Type B pancreatic cell (in vitro differentiated cells): ENCODE data around the gene PFKP. TPM values are rescaled to one million over a fixed set of nuclear protein-coding genes. Genes with fewer than 3 reads are reported as not detected.

Experiments
- DNase-seq: peaks from one replicate; pipeline ENCODE4 v3.0.0; 2021; ENCODE audit warnings: mixed read lengths; ENCODE audit not compliant: unreplicated experiment; ENCODE audit errors: extremely low spot score
- H3K27ac Mint-ChIP-seq: 2 replicates; pipeline ENCODE4 v1.8.0; 2021; ENCODE audit warnings: mild to moderate bottlenecking, mixed read lengths
- H3K27me3 Mint-ChIP-seq: 2 replicates; pipeline ENCODE4 v1.8.0; 2021; ENCODE audit warnings: mixed read lengths
- H3K36me3 Mint-ChIP-seq: 2 replicates; pipeline ENCODE4 v1.8.0; 2021; ENCODE audit warnings: mixed read lengths
- H3K4me1 Mint-ChIP-seq: one replicate; pipeline ENCODE4 v1.8.0; 2021; ENCODE audit warnings: mixed read lengths; ENCODE audit not compliant: unreplicated experiment
- H3K4me3 Mint-ChIP-seq: 2 replicates; pipeline ENCODE4 v1.8.0; 2021; ENCODE audit warnings: mild to moderate bottlenecking, mixed read lengths
- H3K9me3 Mint-ChIP-seq: 2 replicates; pipeline ENCODE4 v1.8.0; 2021; ENCODE audit warnings: mixed read lengths
- CTCF ChIP-seq: fragments of 200-600 bp; sonication (generic); conservative IDR thresholded peaks from 2 replicates; pipeline ENCODE4 v1.5.0; 2021; ENCODE audit warnings: antibody characterized with exemption, mild to moderate bottlenecking
- total RNA-seq: library from RNA; stranded (reverse); gene quantifications from 2 replicates; pipeline ENCODE4 v1.2.1, GENCODE V29; 2021; ENCODE audit warnings: low replicate concordance

The PFKP gene
- total RNA-seq, 1 donor from 2014 or later, result 48.8 TPM

- Mint-ChIP-seq H3K36me3 (peaks cover 29% of the 10 kb centered on the region), H3K9me3 (no peaks in the 10 kb centered on the region), H3K27me3 (no peaks in the 10 kb centered on the region), H3K4me1 (no peaks in the 10 kb centered on the region), H3K4me3 (no peak overlapping the region), H3K27ac (no peak overlapping the region)
- no peak for DNase-seq
- TF ChIP-seq CTCF, result no peak
Observed at GRCh38 chr10:3147117-3147820, 79.9 kb downstream of the PFKP start.

GRCh38 chr10:3148041-3148440 lies 80.7 kb downstream of the PFKP start:
- H3K4me1 Mint-ChIP-seq, result no peaks in the 10 kb centered on the region
- no peaks in the 10 kb centered on the region for H3K9me3 Mint-ChIP-seq
- no peak for TF ChIP-seq CTCF
- no peaks in the 10 kb centered on the region for H3K27me3 Mint-ChIP-seq
- peaks cover 27% of the 10 kb centered on the region for H3K36me3 Mint-ChIP-seq
- DNase-seq, result no peak
- no peak overlapping the region for H3K27ac Mint-ChIP-seq
- no peak overlapping the region for H3K4me3 Mint-ChIP-seq

GRCh38 chr10:3148994-3149393 lies 81.6 kb downstream of the PFKP start:
- Mint-ChIP-seq H3K9me3 (no peaks in the 10 kb centered on the region), H3K27me3 (no peaks in the 10 kb centered on the region), H3K27ac (no peak overlapping the region), H3K4me1 (no peaks in the 10 kb centered on the region), H3K4me3 (no peak overlapping the region), H3K36me3 (peaks cover 29% of the 10 kb centered on the region)
- no peak for TF ChIP-seq CTCF
- DNase-seq, result no peak

- Mint-ChIP-seq H3K4me1 (no peaks in the 10 kb centered on the region), H3K27ac (no peak overlapping the region), H3K9me3 (no peaks in the 10 kb centered on the region), H3K4me3 (no peak overlapping the region), H3K27me3 (no peaks in the 10 kb centered on the region), H3K36me3 (peaks cover 34% of the 10 kb centered on the region)
- DNase-seq, result no peak
- no peak for TF ChIP-seq CTCF
Observed at GRCh38 chr10:3149918-3150317, 82.6 kb downstream of the PFKP start.

- no peak for DNase-seq
- no peak overlapping the region for H3K27ac Mint-ChIP-seq
- no peaks in the 10 kb centered on the region for H3K9me3 Mint-ChIP-seq
- no peaks in the 10 kb centered on the region for H3K4me1 Mint-ChIP-seq
- H3K4me3 Mint-ChIP-seq, result no peak overlapping the region
- H3K36me3 Mint-ChIP-seq, result peaks cover 39% of the 10 kb centered on the region
- no peak for TF ChIP-seq CTCF
- no peaks in the 10 kb centered on the region for H3K27me3 Mint-ChIP-seq
Observed at GRCh38 chr10:3150366-3150765, 83.0 kb downstream of the PFKP start.

GRCh38 chr10:3150961-3151360 lies 83.6 kb downstream of the PFKP start:
- no peak for DNase-seq
- no peak for TF ChIP-seq CTCF
- H3K9me3 Mint-ChIP-seq, result no peaks in the 10 kb centered on the region
- no peaks in the 10 kb centered on the region for H3K27me3 Mint-ChIP-seq
- no peaks in the 10 kb centered on the region for H3K4me1 Mint-ChIP-seq
- no peak overlapping the region for H3K27ac Mint-ChIP-seq
- H3K36me3 Mint-ChIP-seq, result peaks cover 41% of the 10 kb centered on the region
- no peak overlapping the region for H3K4me3 Mint-ChIP-seq
